Effector CD4-positive, alpha-beta T cell (primary cell): ENCODE measurements around the gene TMOD3.
"Not testable (repeated sequence)": the region's sequence is repeated elsewhere in the genome, so short reads cannot be mapped to it uniquely, and the experiment has no call there.

Experiments used
- DNase-seq: peaks from one replicate; pipeline ENCODE4 v3.0.0-alpha.2; 2020

Gene TMOD3

GRCh38 chr15:51865317-51865716 is 35.9 kb downstream of the TMOD3 start:
- DNase-seq = no peak

GRCh38 chr15:51866161-51866560 is 36.7 kb downstream of the TMOD3 start:
- DNase-seq = no peak

- DNase-seq = no peak
Measured at GRCh38 chr15:51866751-51867150, 37.3 kb downstream of the TMOD3 start.

- DNase-seq = no peak
Measured at GRCh38 chr15:51869060-51869421, 39.6 kb downstream of the TMOD3 start.

- DNase-seq = no peak
Measured at GRCh38 chr15:51870774-51871173, 41.3 kb downstream of the TMOD3 start.

- no peak for DNase-seq
Measured at GRCh38 chr15:51874751-51875644, 45.5 kb downstream of the TMOD3 start.

GRCh38 chr15:51876169-51876568 is 46.7 kb downstream of the TMOD3 start:
- DNase-seq = no peak

- DNase-seq = no peak
Measured at GRCh38 chr15:51878446-51879386, 49.3 kb downstream of the TMOD3 start.

GRCh38 chr15:51879555-51879954 is 50.1 kb downstream of the TMOD3 start:
- DNase-seq = no peak

GRCh38 chr15:51883271-51883837 is 53.9 kb downstream of the TMOD3 start:
- no peak for DNase-seq

- DNase-seq = no peak
Measured at GRCh38 chr15:51884041-51884440, 54.6 kb downstream of the TMOD3 start.

GRCh38 chr15:51884517-51885236 is 55.2 kb downstream of the TMOD3 start:
- no peak for DNase-seq

- not testable (repeated sequence) for DNase-seq
Measured at GRCh38 chr15:51885758-51886157, 56.3 kb downstream of the TMOD3 start.

- DNase-seq = no peak
Measured at GRCh38 chr15:51887887-51888592, 58.6 kb downstream of the TMOD3 start.

GRCh38 chr15:51888593-51889195 is 59.2 kb downstream of the TMOD3 start:
- DNase-seq = no peak

GRCh38 chr15:51889486-51889885 is 60.0 kb downstream of the TMOD3 start:
- DNase-seq = no peak

GRCh38 chr15:51904421-51904820 is 75.0 kb downstream of the TMOD3 start:
- DNase-seq = no peak

GRCh38 chr15:51904931-51905330 is 75.5 kb downstream of the TMOD3 start:
- DNase-seq = no peak

GRCh38 chr15:51907136-51907862 is 77.8 kb downstream of the TMOD3 start:
- no peak for DNase-seq

- no peak for DNase-seq
Measured at GRCh38 chr15:51908316-51908715, 78.9 kb downstream of the TMOD3 start.

- DNase-seq = no peak
Measured at GRCh38 chr15:51909584-51909983, 80.1 kb downstream of the TMOD3 start.
